Body of pancreas (tissue), 4 donors: ENCODE results near the gene KIAA2012.

Source experiments
- POLR2A ChIP-seq, 3 donors: fragments of 450-650 bp; IDR thresholded peaks; one replicate each; pipeline ENCODE4 v1.6.1; 2016; ENCODE audit warnings: antibody characterized with exemption in 3 of 3, mild to moderate bottlenecking in 2 of 3
- TF ChIP-seq, protein P1 (sequence below), 7 experiments: fragments of 450-650 bp in 4 of 7; fragments of 200-600 bp in 3 of 7; sonication (generic) in 3 of 7; IDR thresholded peaks; one replicate each; pipeline ENCODE4 v1.5.1; 2016 to 2019; ENCODE audit warnings: antibody characterized with exemption in 7 of 7

DNA sequence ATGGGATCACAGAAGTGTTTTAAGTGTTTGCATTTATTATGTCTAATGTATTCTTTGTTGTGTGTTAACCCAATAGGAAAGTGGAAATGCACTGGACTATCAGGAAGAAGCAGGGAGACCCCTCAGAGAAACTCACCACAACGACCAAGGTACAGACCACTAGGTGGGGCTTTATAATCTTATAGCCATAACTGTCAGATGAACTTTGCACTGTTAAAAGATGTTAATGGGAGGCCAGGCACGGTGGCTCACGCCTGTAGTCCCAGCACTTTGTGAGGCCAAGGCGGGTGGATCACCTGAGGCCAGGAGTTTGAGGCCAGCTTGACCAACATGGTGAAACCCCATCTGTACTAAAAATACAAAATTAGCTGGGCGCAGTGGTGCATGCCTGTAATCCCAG is 92.2 kb downstream of the KIAA2012 start:
- TF ChIP-seq, protein P1, sequence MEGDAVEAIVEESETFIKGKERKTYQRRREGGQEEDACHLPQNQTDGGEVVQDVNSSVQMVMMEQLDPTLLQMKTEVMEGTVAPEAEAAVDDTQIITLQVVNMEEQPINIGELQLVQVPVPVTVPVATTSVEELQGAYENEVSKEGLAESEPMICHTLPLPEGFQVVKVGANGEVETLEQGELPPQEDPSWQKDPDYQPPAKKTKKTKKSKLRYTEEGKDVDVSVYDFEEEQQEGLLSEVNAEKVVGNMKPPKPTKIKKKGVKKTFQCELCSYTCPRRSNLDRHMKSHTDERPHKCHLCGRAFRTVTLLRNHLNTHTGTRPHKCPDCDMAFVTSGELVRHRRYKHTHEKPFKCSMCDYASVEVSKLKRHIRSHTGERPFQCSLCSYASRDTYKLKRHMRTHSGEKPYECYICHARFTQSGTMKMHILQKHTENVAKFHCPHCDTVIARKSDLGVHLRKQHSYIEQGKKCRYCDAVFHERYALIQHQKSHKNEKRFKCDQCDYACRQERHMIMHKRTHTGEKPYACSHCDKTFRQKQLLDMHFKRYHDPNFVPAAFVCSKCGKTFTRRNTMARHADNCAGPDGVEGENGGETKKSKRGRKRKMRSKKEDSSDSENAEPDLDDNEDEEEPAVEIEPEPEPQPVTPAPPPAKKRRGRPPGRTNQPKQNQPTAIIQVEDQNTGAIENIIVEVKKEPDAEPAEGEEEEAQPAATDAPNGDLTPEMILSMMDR (IDR thresholded peaks at IDR 0.05), result no peak
- TF ChIP-seq POLR2A (IDR thresholded peaks at IDR 0.05), result no peak
